Measurements from ENCODE around the gene CASQ1.
A peak's percentile ranks its signal among the peaks of the same experiment; 100 is the strongest.

CASQ1 gene

GRCh38 chr1:160205242-160206035, 15.1 kb downstream of the CASQ1 start, which contains the start of gene PEA15:
TSS of gene PEA15 (plus strand) at chr1:160205384. CDS start at chr1:160211545, 6,161 bp downstream.
- peak; percentile 87 for DNase-seq (ENCODE audit: low spot score)

DNA sequence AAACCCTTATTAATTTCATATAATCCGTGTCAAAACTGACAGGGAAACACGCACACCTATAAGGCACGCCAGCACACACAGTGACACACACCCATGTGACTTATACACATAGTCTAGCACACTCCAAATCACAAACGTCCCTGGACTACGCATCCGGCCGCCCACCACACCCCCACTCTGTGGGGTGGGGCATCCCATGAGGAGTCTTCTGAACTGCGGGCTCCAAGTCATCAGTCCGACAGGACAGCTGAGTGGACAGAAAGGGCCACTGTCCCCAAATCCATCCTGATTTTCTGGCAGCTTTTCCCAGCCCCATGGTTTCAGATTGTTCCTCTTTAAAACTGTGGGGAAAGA, 15.6 kb downstream of the CASQ1 start:
- DNase-seq (ENCODE audit: low spot score) = peak; percentile 71

GRCh38 chr1:160206421-160207117, 16.2 kb downstream of the CASQ1 start:
- peak; percentile 96 for DNase-seq (ENCODE audit: low spot score)

DNA sequence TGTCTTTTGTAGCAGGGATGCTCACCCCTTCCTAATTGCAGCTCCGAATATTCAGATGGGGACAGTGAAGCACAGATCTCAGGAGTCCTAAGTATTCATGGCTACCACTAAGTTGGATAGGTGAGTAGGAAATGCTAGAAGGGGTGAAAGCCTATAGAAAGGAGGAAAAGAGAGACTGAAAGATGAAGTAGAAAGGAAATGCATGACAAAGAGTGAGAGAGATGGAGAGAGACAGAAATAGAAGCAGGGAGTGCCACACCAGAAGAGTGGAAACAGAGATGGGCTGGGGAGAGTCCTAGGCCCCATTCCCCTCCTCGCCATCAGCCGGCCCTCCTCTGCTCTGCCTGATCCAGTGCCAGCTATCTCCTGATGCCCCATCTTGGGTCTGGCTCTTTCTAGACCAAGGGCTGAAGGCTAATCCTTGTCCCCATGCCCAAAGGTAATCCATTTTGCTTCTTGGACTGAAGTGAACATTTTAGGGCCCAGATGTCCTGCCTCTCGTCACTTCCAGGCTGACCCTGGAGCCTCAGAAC, 16.8 kb downstream of the CASQ1 start:
- DNase-seq (ENCODE audit: low spot score) = no peak

GRCh38 chr1:160207771-160208556, 17.6 kb downstream of the CASQ1 start:
- DNase-seq (ENCODE audit: low spot score) = no peak

DNA sequence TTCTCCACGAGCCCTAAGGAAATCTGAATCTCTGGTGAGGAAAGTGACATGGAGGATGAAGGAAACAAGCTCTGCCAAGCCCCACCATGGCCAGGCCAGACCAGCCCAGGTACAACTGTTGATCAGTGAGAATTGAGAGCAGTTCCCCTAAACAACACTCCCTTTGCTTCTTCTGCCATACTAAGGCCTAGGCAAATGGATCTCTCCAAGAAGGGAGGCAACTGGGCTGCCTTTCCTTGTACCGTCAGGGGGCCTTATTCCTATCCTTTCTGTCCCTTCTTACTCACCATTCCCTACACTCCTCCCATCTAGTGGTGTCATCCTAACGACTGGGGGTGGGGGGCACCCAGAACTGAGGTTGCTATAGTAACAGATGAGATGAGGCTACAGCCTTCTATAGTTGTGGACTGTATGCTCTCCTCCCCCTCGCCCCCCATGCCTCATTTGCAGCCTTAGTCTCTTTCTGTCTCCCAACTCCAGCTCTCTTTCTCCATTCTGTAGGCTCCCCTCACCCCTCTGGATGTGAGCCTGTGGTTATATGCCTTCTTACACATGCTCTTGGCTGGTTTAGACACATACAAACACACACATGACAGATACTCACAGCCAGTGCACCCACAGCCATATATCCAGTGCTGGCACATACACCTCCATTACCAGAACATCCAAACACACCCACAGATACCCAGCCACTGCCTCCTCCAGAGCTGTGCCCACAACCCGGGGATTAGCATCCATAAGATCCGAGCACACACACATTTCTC, 18.4 kb downstream of the CASQ1 start:
- no peak for DNase-seq (ENCODE audit: low spot score)

GRCh38 chr1:160209321-160210046, 19.1 kb downstream of the CASQ1 start:
- no peak for DNase-seq (ENCODE audit: low spot score)

GRCh38 chr1:160210561-160210960, 20.2 kb downstream of the CASQ1 start:
- DNase-seq (ENCODE audit: low spot score) = no peak

DNA sequence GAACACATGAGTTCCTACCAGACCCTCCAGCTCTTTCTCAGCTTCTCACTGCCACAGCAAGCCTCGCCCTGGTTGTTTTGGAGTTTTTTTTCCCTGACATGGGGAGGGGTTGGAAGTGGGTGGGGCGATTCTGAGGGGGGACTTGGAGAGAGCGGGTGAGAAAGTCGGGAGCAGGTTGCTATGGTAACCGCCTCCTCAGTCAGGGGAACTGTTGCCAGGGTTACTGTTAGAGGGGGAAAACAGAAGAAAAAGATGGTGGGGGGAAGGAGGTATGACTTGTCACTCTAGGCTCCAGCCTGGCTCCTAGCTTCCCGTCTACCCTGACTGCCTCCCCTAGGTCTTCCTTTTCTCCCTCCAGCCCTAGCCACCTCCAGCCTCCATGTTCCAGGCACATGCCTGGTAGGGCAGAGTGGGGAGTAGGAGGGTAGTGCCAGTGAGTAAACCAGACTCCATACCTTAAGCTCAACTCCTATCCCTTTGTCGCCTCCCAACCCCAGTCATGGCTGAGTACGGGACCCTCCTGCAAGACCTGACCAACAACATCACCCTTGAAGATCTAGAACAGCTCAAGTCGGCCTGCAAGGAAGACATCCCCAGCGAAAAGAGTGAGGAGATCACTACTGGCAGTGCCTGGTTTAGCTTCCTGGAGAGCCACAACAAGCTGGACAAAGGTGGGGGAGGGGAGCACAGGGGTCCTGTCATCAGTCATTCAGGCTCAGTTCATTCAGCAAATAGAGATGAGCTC, 20.8 kb downstream of the CASQ1 start:
- DNase-seq (ENCODE audit: low spot score) = no peak

DNA sequence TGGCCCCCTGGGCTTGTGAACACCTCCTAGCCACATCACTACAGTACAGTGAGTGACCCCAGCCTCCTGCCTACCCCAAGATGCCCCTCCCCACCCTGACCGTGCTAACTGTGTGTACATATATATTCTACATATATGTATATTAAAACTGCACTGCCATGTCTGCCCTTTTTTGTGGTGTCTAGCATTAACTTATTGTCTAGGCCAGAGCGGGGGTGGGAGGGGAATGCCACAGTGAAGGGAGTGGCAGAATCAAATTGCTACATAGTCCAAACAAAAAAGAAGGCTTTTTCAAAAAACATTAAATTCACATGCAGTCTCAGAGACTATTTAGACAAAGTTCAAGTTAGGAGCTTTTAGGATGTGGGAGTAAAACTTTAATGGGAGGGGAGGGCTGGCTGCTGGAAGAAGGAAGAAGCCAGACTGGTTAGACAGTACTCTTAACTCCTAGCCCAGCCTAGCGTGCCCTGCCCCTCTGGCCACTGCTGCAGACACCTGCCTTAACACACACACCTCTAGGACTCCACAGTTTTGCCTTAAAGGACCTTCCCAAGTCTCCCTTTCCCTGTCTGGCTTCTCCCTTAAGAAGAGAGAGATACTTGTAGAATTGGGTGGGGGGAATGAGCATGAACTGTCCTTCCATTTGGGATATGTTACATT, 24.2 kb downstream of the CASQ1 start:
- DNase-seq (ENCODE audit: low spot score) = no peak

- no peak for DNase-seq (ENCODE audit: low spot score)
Observed at GRCh38 chr1:160216301-160216700, 25.9 kb downstream of the CASQ1 start.

- DNase-seq (ENCODE audit: low spot score) = no peak
Observed at GRCh38 chr1:160217481-160218051, 27.2 kb downstream of the CASQ1 start.

- peak; percentile 61 for DNase-seq (ENCODE audit: low spot score)
Observed at GRCh38 chr1:160219062-160219929, 28.9 kb downstream of the CASQ1 start.

- no peak for DNase-seq (ENCODE audit: low spot score)
Observed at GRCh38 chr1:160220301-160220700, 29.9 kb downstream of the CASQ1 start.

GRCh38 chr1:160221089-160221488, 30.7 kb downstream of the CASQ1 start:
- DNase-seq (ENCODE audit: low spot score) = no peak

DNA sequence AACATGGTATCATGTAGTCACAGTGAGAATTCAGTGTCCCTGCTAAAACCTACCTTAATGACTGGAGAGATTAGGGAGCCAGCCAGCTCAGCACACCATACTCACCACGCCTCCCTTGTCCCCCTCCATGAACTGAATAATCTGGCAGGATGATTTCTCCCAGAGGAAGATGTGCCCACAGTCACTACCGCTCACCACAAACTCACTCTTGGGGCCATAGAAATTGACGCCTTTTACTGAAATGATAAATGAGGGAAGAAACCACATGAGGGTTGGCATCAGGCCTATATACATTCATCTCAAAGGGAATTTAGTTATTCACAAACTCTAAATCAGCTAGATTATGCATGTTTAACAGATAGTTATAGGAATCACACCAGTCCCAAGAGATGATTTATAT, 32.2 kb downstream of the CASQ1 start:
- DNase-seq (ENCODE audit: low spot score) = no peak

GRCh38 chr1:160224606-160225005, 34.2 kb downstream of the CASQ1 start:
- no peak for DNase-seq (ENCODE audit: low spot score)

GRCh38 chr1:160225345-160225744, 35.0 kb downstream of the CASQ1 start:
- no peak for DNase-seq (ENCODE audit: low spot score)

All from COLO829 (cell line).